Rectal smooth muscle tissue (tissue), 1 donor: ENCODE results near the gene PYGM.

Experiments used
- H3K27ac ChIP-seq: one replicate; pipeline ENCODE4 v1.7.0; 2013; ENCODE audit warnings: low read depth, low read length, inconsistent platforms
- H3K27me3 ChIP-seq: one replicate; pipeline ENCODE4 v1.7.0; 2013; ENCODE audit warnings: low read length; ENCODE audit not compliant: control insufficient read depth, insufficient read depth
- H3K36me3 ChIP-seq: one replicate; pipeline ENCODE4 v1.7.0; 2013; ENCODE audit warnings: low read length; ENCODE audit not compliant: control insufficient read depth, insufficient read depth
- H3K4me1 ChIP-seq: one replicate; pipeline ENCODE4 v1.7.0; 2013; ENCODE audit warnings: low read length; ENCODE audit not compliant: control insufficient read depth, insufficient read depth
- H3K4me3 ChIP-seq: one replicate; pipeline ENCODE4 v1.7.0; 2013; ENCODE audit warnings: low read length
- H3K9ac ChIP-seq: one replicate; pipeline ENCODE4 v1.7.0; 2013; ENCODE audit warnings: low read length

Gene PYGM

GRCh38 chr11:64799256-64799622, 39.5 kb upstream of the PYGM start:
- no peak overlapping the region for H3K27ac ChIP-seq
- H3K27me3 ChIP-seq = no peaks in the 10 kb centered on the region
- no peak overlapping the region for H3K9ac ChIP-seq
- no peak overlapping the region for H3K4me3 ChIP-seq
- H3K36me3 ChIP-seq = peaks cover 2% of the 10 kb centered on the region
- peaks cover 4% of the 10 kb centered on the region for H3K4me1 ChIP-seq

GRCh38 chr11:64796757-64797541, 37.2 kb upstream of the PYGM start:
- Histone ChIP-seq H3K36me3 (peaks cover 2% of the 10 kb centered on the region), H3K9ac (no peak overlapping the region), H3K27ac (no peak overlapping the region), H3K27me3 (no peaks in the 10 kb centered on the region), H3K4me3 (no peak overlapping the region), H3K4me1 (no peaks in the 10 kb centered on the region)

GRCh38 chr11:64796047-64796756, 36.4 kb upstream of the PYGM start:
- Histone ChIP-seq H3K9ac (no peak overlapping the region), H3K27me3 (no peaks in the 10 kb centered on the region), H3K27ac (no peak overlapping the region), H3K4me3 (no peak overlapping the region), H3K36me3 (peaks cover 2% of the 10 kb centered on the region), H3K4me1 (no peaks in the 10 kb centered on the region)

- Histone ChIP-seq H3K27me3 (no peaks in the 10 kb centered on the region), H3K27ac (no peak overlapping the region), H3K36me3 (peaks cover 5% of the 10 kb centered on the region), H3K4me3 (no peak overlapping the region), H3K4me1 (no peaks in the 10 kb centered on the region), H3K9ac (no peak overlapping the region)
Observed at GRCh38 chr11:64794526-64794925, 34.8 kb upstream of the PYGM start.

GRCh38 chr11:64793271-64794160, 33.7 kb upstream of the PYGM start:
- Histone ChIP-seq H3K4me1 (no peaks in the 10 kb centered on the region), H3K4me3 (no peak overlapping the region), H3K36me3 (peaks cover 5% of the 10 kb centered on the region), H3K9ac (no peak overlapping the region), H3K27me3 (no peaks in the 10 kb centered on the region), H3K27ac (no peak overlapping the region)

- Histone ChIP-seq H3K4me3 (no peak overlapping the region), H3K27ac (no peak overlapping the region), H3K4me1 (no peaks in the 10 kb centered on the region), H3K27me3 (no peaks in the 10 kb centered on the region), H3K36me3 (peaks cover 5% of the 10 kb centered on the region), H3K9ac (no peak overlapping the region)
Observed at GRCh38 chr11:64792482-64792881, 32.7 kb upstream of the PYGM start.

- Histone ChIP-seq H3K36me3 (peaks cover 3% of the 10 kb centered on the region), H3K27ac (no peak overlapping the region), H3K4me1 (no peaks in the 10 kb centered on the region), H3K27me3 (no peaks in the 10 kb centered on the region), H3K9ac (no peak overlapping the region), H3K4me3 (no peak overlapping the region)
Observed at GRCh38 chr11:64791781-64792291, 32.1 kb upstream of the PYGM start.

- Histone ChIP-seq H3K27ac (no peak overlapping the region), H3K4me3 (no peak overlapping the region), H3K9ac (no peak overlapping the region), H3K36me3 (peaks cover 3% of the 10 kb centered on the region), H3K27me3 (no peaks in the 10 kb centered on the region), H3K4me1 (no peaks in the 10 kb centered on the region)
Observed at GRCh38 chr11:64790205-64791095, 30.7 kb upstream of the PYGM start.

- no peak overlapping the region for H3K9ac ChIP-seq
- no peak overlapping the region for H3K4me3 ChIP-seq
- H3K27ac ChIP-seq = no peak overlapping the region
- no peaks in the 10 kb centered on the region for H3K4me1 ChIP-seq
- H3K27me3 ChIP-seq = no peaks in the 10 kb centered on the region
- H3K36me3 ChIP-seq = peaks cover 3% of the 10 kb centered on the region
Observed at GRCh38 chr11:64789331-64790204, 29.8 kb upstream of the PYGM start.

GRCh38 chr11:64788321-64789215, 28.8 kb upstream of the PYGM start:
- Histone ChIP-seq H3K27me3 (no peaks in the 10 kb centered on the region), H3K9ac (no peak overlapping the region), H3K27ac (no peak overlapping the region), H3K4me3 (no peak overlapping the region), H3K4me1 (no peaks in the 10 kb centered on the region), H3K36me3 (peaks cover 3% of the 10 kb centered on the region)
